ENCODE measurements around the gene UBN1.
"Not testable (repeated sequence)": the region's sequence is repeated elsewhere in the genome, so short reads cannot be mapped to it uniquely, and the experiment has no call there.

The UBN1 gene

GRCh38 chr16:4886151-4886550 lies 38.9 kb downstream of the UBN1 start:
- no peak for DNase-seq

- DNase-seq: no peak
These were observed 41.3 kb downstream of the UBN1 start for GRCh38 chr16:4888428-4889135.

- no peak for DNase-seq
These were observed 42.7 kb downstream of the UBN1 start for GRCh38 chr16:4890026-4890425.

GRCh38 chr16:4890686-4891085 lies 43.4 kb downstream of the UBN1 start:
- no peak for DNase-seq

GRCh38 chr16:4891097-4891885 lies 44.0 kb downstream of the UBN1 start:
- no peak for DNase-seq

- DNase-seq: no peak
These were observed 44.6 kb downstream of the UBN1 start for GRCh38 chr16:4891886-4892216.

GRCh38 chr16:4892361-4893102 lies 45.3 kb downstream of the UBN1 start:
- no peak for DNase-seq

GRCh38 chr16:4893103-4893862 lies 46.0 kb downstream of the UBN1 start:
- DNase-seq: no peak

GRCh38 chr16:4894276-4895150 lies 47.2 kb downstream of the UBN1 start:
- no peak for DNase-seq

- no peak for DNase-seq
These were observed 48.1 kb downstream of the UBN1 start for GRCh38 chr16:4895366-4895765.

- not testable (repeated sequence) for DNase-seq
These were observed 49.5 kb downstream of the UBN1 start for GRCh38 chr16:4896761-4897160.

GRCh38 chr16:4897328-4897727 lies 50.0 kb downstream of the UBN1 start:
- DNase-seq: no peak

- DNase-seq: no peak
These were observed 51.7 kb downstream of the UBN1 start for GRCh38 chr16:4898811-4899473.

- DNase-seq: no peak
These were observed 52.2 kb downstream of the UBN1 start for GRCh38 chr16:4899474-4899846.

- DNase-seq: no peak
These were observed 52.8 kb downstream of the UBN1 start for GRCh38 chr16:4900036-4900435.

- no peak for DNase-seq
These were observed 53.5 kb downstream of the UBN1 start for GRCh38 chr16:4900750-4901149.

GRCh38 chr16:4902038-4902437 lies 54.8 kb downstream of the UBN1 start:
- DNase-seq: no peak

GRCh38 chr16:4904108-4904941 lies 57.0 kb downstream of the UBN1 start:
- no peak for DNase-seq

GRCh38 chr16:4904942-4905615 lies 57.8 kb downstream of the UBN1 start:
- DNase-seq: no peak

GRCh38 chr16:4908854-4909401 lies 61.6 kb downstream of the UBN1 start:
- DNase-seq: no peak

All from stimulated activated CD4-positive, alpha-beta T cell treated with anti-CD3 and anti-CD28 coated beads, Interleukin-1b, Interleukin-23, amount 100 ng/mL, for 48 hours (primary cell).